C4-2B (cell line): ENCODE results near the gene AUTS2.

Experiments
- ZFX ChIP-seq: fragments of 450-650 bp; IDR thresholded peaks from 2 replicates; pipeline ENCODE4 v1.6.1; 2017
- TF ChIP-seq, protein P1 (sequence below): fragments of 450-650 bp; conservative IDR thresholded peaks from 2 replicates; pipeline ENCODE4 v1.5.1; 2017; ENCODE audit warnings: mild to moderate bottlenecking

DNA sequence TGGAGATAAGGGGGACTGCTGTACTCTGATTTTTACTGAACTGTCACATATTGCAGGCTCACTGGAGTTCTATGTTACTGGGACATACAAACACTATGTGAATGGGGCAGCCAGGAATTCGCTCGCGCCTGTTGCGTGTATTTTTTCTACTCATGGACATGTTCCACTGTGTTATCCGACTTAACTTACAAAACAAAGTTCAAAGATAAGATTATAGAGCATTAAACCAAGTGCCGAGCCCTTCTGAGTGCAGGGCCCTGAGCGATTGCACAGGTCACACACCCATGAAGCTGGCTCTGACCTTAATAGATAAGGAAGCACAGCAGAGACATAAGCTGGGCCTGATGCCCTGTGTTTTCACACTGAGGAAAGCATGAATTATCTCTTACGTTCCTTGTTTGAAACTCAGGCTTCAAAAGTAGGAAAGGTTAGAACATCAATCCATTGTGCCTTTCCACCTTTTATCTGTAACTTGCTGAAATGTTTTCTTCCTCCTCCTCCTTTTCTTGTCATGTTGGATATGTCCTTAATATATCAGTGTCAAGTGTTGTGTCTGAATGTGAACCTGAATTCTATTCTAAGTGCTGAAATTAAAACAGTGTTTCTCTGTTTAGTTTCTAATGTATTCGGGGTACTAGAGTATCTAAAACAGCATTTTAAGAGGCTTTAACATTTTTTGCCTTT, 273.8 kb downstream of the AUTS2 start:
- TF ChIP-seq, protein P1, sequence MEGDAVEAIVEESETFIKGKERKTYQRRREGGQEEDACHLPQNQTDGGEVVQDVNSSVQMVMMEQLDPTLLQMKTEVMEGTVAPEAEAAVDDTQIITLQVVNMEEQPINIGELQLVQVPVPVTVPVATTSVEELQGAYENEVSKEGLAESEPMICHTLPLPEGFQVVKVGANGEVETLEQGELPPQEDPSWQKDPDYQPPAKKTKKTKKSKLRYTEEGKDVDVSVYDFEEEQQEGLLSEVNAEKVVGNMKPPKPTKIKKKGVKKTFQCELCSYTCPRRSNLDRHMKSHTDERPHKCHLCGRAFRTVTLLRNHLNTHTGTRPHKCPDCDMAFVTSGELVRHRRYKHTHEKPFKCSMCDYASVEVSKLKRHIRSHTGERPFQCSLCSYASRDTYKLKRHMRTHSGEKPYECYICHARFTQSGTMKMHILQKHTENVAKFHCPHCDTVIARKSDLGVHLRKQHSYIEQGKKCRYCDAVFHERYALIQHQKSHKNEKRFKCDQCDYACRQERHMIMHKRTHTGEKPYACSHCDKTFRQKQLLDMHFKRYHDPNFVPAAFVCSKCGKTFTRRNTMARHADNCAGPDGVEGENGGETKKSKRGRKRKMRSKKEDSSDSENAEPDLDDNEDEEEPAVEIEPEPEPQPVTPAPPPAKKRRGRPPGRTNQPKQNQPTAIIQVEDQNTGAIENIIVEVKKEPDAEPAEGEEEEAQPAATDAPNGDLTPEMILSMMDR, result no peak
- TF ChIP-seq ZFX, result no peak
